Common myeloid progenitor, CD34-positive (primary cell): Measurements from ENCODE around the gene XIRP2.
"Not testable (repeated sequence)": the region's sequence is repeated elsewhere in the genome, so short reads cannot be mapped to it uniquely, and the experiment has no call there.

Experiments
- CTCF ChIA-PET: fragments of 350-600 bp; sonication (Branson Sonifier 250); formaldehyde crosslinking; loops from one replicate; lab custom pipeline; 2021; ENCODE audit warnings: antibody characterized with exemption; lab: Charles Lee
- POLR2A ChIA-PET: fragments of 350-600 bp; sonication (Branson Sonifier 250); formaldehyde crosslinking; loops from one replicate; lab custom pipeline; 2021; ENCODE audit warnings: antibody characterized with exemption; lab: Charles Lee
- DNase-seq, 3 donors: peaks; one replicate each; pipeline versions ENCODE4 v3.0.0 to v3.0.0-alpha.2; 2013
- H3K27ac ChIP-seq, 2 experiments: 1 replicate in 1 of 2; 2 replicates in 1 of 2; pipeline ENCODE4 v1.7.0; 2013; ENCODE audit warnings: inconsistent platforms in 2 of 2, low read length in 2 of 2, mild to moderate bottlenecking in 2 of 2, low read depth in 1 of 2, moderate library complexity in 1 of 2; ENCODE audit not compliant: severe bottlenecking in 2 of 2, insufficient read depth in 1 of 2, poor library complexity in 1 of 2
- H3K27me3 ChIP-seq, 5 experiments: replicated peaks in 2 of 5; 1 replicate in 3 of 5; 2 replicates in 2 of 5; pipeline versions ENCODE4 v1.6.1 to v1.7.0; 2013; ENCODE audit warnings: low read length in 4 of 5, mild to moderate bottlenecking in 2 of 5, moderate library complexity in 2 of 5, inconsistent platforms in 1 of 5; ENCODE audit not compliant: insufficient read depth in 5 of 5, control insufficient read depth in 4 of 5
- H3K36me3 ChIP-seq, 4 experiments: 1 replicate in 2 of 4; 2 replicates in 2 of 4; pipeline versions ENCODE4 v1.6.1 to v1.7.0; 2013; ENCODE audit warnings: low read length in 3 of 4, control low read depth in 1 of 4, mild to moderate bottlenecking in 1 of 4; ENCODE audit not compliant: control insufficient read depth in 4 of 4, insufficient read depth in 4 of 4
- H3K4me1 ChIP-seq, 4 experiments: 1 replicate in 3 of 4; 2 replicates in 1 of 4; pipeline versions ENCODE4 v1.6.1 to v1.7.1; 2013; ENCODE audit warnings: low read length in 3 of 4, mild to moderate bottlenecking in 3 of 4, control low read depth in 1 of 4, inconsistent platforms in 1 of 4, moderate library complexity in 1 of 4; ENCODE audit not compliant: control insufficient read depth in 4 of 4, insufficient read depth in 4 of 4; ENCODE audit errors: control extremely low read depth in 1 of 4
- H3K4me3 ChIP-seq, 7 experiments: 1 replicate in 4 of 7; 2 replicates in 3 of 7; pipeline versions ENCODE4 v1.5.1 to v1.7.0; 2013; ENCODE audit warnings: mild to moderate bottlenecking in 7 of 7, low read length in 6 of 7, moderate library complexity in 6 of 7, inconsistent platforms in 2 of 7, low read depth in 2 of 7, control low read depth in 1 of 7; ENCODE audit not compliant: insufficient read depth in 4 of 7, control insufficient read depth in 1 of 7; ENCODE audit errors: extremely low read depth in 1 of 7
- H3K9me3 ChIP-seq, 5 experiments: 1 replicate in 4 of 5; 2 replicates in 1 of 5; pipeline versions ENCODE4 v1.6.1 to v1.7.1; 2013; ENCODE audit warnings: low read length in 4 of 5, mild to moderate bottlenecking in 2 of 5, inconsistent platforms in 1 of 5, low read depth in 1 of 5, moderate library complexity in 1 of 5; ENCODE audit not compliant: control insufficient read depth in 4 of 5, insufficient read depth in 2 of 5; ENCODE audit errors: control extremely low read depth in 1 of 5
- WGBS: methylation state at CpG from one replicate; pipeline ENCODE4 v1.1.5; 2013; ENCODE audit not compliant: insufficient coverage; 5-methylcytosine and 5-hydroxymethylcytosine counted together

Gene XIRP2

DNA sequence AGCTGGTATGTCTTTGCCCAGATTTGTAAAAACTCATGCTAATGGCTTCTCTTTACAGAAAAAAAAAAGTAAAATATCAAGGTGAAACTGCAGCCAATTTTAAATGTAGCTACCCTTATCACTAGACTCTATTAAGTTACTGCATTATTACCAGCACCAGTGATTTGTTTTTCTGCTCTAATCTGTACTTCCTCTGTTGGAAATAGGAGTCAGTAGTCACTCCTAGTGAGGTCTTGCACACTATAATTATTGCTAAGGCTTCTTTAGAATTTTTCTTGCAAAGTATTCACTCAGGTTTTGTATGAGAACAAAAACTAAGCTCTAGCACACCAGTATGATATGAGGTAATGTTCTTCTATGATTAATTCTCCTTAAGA is 215.5 kb downstream of the XIRP2 start:
- Histone ChIP-seq H3K27me3 (no peaks in the 10 kb centered on the region), H3K27ac (no peak overlapping the region), H3K9me3 (peaks cover 0 to 6% (median 0%) of the 10 kb centered on the region in 5 experiments), H3K4me1 (no peaks in the 10 kb centered on the region), H3K4me3 (no peak overlapping the region), H3K36me3 (no peaks in the 10 kb centered on the region)
- DNase-seq: no peak
- POLR2A ChIA-PET: no interaction called here
- CTCF ChIA-PET: no interaction called here

DNA sequence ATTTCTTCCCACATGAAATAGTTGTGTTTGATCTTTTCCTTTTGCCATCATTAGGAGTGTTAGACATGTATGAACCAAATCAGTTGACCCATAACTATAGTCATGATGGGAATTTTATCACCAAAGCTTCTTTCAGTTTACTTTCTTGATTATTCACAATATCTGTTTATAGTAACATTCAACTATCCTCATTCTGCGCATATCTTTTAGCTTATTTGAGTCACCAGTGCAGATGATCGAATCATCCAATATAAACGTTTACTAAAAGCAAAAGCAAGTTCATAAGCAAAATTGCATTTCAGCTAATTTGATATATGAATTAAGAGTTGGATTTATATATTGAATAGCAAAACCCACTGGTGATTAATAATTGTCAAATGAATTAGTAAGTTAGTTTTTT is 216.4 kb downstream of the XIRP2 start:
- no peak overlapping the region for H3K4me3 ChIP-seq
- H3K9me3 ChIP-seq: peaks cover 0 to 6% (median 0%) of the 10 kb centered on the region in 5 experiments
- H3K27ac ChIP-seq: no peak overlapping the region
- no peak for DNase-seq
- no CpG with 5 or more reads among the region's 3 CpGs for WGBS
- H3K4me1 ChIP-seq: no peaks in the 10 kb centered on the region
- CTCF ChIA-PET: no interaction called here
- no peaks in the 10 kb centered on the region for H3K27me3 ChIP-seq
- POLR2A ChIA-PET: no interaction called here
- no peaks in the 10 kb centered on the region for H3K36me3 ChIP-seq

DNA sequence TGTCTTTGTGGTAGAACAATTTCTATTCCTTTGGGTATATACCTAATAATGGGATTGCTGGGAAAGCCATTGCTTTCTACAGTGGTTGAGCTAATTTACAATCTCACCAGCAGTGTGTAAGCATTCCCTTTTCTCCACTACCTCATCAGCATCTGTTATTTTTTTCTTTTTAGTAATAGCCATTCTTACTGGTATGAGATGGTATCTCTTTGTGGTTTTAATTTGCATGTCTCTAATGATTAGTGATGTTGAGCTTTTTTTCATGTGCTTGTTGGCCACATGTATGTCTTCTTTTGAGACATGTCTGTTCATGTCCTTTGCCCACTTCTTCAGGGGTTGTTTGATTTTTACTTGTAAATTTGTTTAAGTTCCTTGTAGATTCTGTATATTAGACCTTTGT is 221.4 kb downstream of the XIRP2 start:
- H3K27me3 ChIP-seq, H3K27ac ChIP-seq, H3K36me3 ChIP-seq, H3K9me3 ChIP-seq, H3K4me3 ChIP-seq, POLR2A ChIA-PET, H3K4me1 ChIP-seq: not testable (repeated sequence)
- DNase-seq: peak in 1 of 3 donors; percentile 19
- CTCF ChIA-PET: interaction anchor here (0.7 kb wide), 1 partner anchor 11 kb away, joined by 3 read pairs; no protein-coding TSS in a partner anchor

DNA sequence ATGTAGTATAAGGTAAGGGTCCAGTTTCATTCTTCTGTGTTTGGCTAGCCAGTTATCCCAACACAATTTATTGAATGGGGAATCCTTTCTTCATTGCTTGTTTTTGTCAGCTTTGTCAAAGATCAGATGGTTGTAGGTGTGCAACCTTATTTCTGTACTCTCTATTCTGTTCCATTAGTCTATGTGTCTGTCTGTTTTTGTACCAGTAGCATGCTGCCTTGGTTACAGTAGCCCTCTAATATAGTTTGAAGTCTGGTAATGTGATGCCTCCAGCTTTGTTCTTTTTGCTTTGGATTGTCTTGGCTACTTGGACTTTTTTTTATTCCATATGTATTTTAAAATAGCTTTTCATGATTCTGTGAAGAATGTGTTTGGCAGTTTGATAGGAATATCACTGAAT is 222.1 kb downstream of the XIRP2 start:
- Histone ChIP-seq H3K27ac (no peak overlapping the region), H3K9me3 (peaks cover 0 to 8% (median 0%) of the 10 kb centered on the region in 5 experiments), H3K4me3 (no peak overlapping the region), H3K36me3 (no peaks in the 10 kb centered on the region), H3K27me3 (no peaks in the 10 kb centered on the region), H3K4me1 (peaks cover 0 to 6% (median 0%) of the 10 kb centered on the region in 4 experiments)
- CTCF ChIA-PET: interaction anchor here (0.7 kb wide), 1 partner anchor 11 kb away, joined by 3 read pairs; no protein-coding TSS in a partner anchor
- POLR2A ChIA-PET: no interaction called here
- DNase-seq: no peak

DNA sequence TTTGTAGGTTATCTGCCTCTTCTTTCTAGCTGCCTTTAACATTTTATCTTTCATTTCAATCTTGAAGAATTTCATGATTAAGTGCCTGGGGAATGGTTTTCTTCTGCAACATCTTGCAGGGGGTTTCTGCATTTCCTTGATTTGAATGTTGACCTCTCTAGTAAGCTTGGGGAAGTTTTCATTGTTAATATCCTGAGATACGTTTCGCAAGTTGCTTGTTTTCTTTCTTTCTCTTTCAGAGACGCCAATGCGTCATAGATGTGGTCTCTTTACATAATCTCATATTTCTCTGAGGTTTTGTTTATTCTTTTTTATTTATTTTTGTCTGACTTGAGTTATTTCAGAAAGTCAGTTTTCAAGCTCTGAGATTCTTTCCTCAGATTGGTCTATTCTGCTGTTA is 225.7 kb downstream of the XIRP2 start:
- CTCF ChIA-PET: interaction anchor here (1.2 kb wide), 1 partner anchor 12 kb away, joined by 3 read pairs; no protein-coding TSS in a partner anchor
- POLR2A ChIA-PET: interaction anchor here (0.7 kb wide), 1 partner anchor 403 kb away, joined by 3 read pairs; no protein-coding TSS in a partner anchor
- peak overlapping the region in 1 of 7 experiments; percentile 11 for H3K4me3 ChIP-seq
- peaks cover 0 to 11% (median 0%) of the 10 kb centered on the region in 4 experiments for H3K4me1 ChIP-seq
- H3K9me3 ChIP-seq: peaks cover 0 to 2% (median 0%) of the 10 kb centered on the region in 5 experiments
- H3K27me3 ChIP-seq: no peaks in the 10 kb centered on the region
- no peak overlapping the region for H3K27ac ChIP-seq
- WGBS: no CpG with 5 or more reads among the region's 4 CpGs
- peak; percentile 30 to 86 (median 82) for DNase-seq
- H3K36me3 ChIP-seq: no peaks in the 10 kb centered on the region

DNA sequence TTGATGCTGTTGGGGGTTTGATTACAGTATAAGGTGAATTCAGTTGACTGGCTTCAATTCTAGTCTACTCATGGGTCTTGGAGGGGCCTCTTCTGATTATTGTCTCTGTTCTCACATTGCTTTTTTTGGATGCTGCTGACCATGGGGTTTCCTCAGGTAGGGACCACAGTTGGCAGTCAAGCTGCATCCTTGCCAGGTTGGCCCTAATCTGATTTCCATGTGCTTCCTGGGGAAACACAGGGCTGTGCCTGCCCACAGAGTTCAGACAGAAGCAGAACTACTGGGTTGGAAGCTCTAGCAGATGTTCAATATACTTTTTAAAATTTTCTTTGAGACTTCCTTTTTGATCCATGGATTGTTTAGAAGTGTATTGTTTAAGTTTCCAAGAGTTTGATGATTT is 227.3 kb downstream of the XIRP2 start:
- Histone ChIP-seq H3K27me3 (no peaks in the 10 kb centered on the region), H3K9me3 (peaks cover 0 to 2% (median 0%) of the 10 kb centered on the region in 5 experiments), H3K4me3 (no peak overlapping the region), H3K4me1 (peaks cover 0 to 11% (median 0%) of the 10 kb centered on the region in 4 experiments), H3K27ac (peak overlapping the region in 1 of 2 experiments; percentile 51), H3K36me3 (no peaks in the 10 kb centered on the region)
- DNase-seq: peak; percentile 75 to 98 (median 96)
- POLR2A ChIA-PET: interaction anchor here (1.0 to 1.2 kb wide), 4 partner anchors 10 to 81 kb away, joined by 3 to 4 read pairs (median 3); no protein-coding TSS in a partner anchor
- CTCF ChIA-PET: interaction anchor here (1.0 kb wide), 3 partner anchors 12 to 96 kb away, joined by 3 read pairs; no protein-coding TSS in a partner anchor

DNA sequence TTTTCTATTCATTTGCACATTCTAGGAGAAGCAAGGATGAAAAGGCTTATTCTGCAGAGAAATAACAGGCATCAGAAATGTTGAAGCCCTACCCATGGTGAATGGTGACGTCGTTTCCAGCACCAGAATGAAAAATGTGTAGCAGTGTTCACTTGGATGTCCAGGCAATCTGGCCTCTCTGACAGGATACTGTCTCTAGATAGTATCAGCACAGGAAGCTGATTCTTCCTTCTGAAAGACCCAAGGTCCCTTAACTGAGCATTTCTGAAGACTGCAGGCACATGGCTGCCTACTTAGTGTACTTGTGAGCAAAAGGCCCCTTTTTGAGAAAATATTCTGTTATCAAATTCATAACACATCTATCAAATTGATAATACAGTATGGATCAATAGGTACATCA is 234.1 kb downstream of the XIRP2 start:
- CTCF ChIA-PET: interaction anchor here (1.5 kb wide), 1 partner anchor 90 kb away, joined by 4 read pairs; no protein-coding TSS in a partner anchor

More for the DNA sequence above, 234.1 kb downstream of the XIRP2 start:
- 7% methylated on average over 2 of the region's 2 CpGs for WGBS
- POLR2A ChIA-PET: no interaction called here
- Histone ChIP-seq H3K36me3 (no peaks in the 10 kb centered on the region), H3K27ac (no peak overlapping the region), H3K9me3 (no peaks in the 10 kb centered on the region), H3K4me3 (peak overlapping the region in 1 of 7 experiments; percentile 26), H3K4me1 (peaks cover 13 to 24% (median 15%) of the 10 kb centered on the region in 4 experiments), H3K27me3 (no peaks in the 10 kb centered on the region)
- peak in 2 of 3 donors; percentile 38 to 49 for DNase-seq
